GM21360 (cell line): Measurements from ENCODE around the gene EMC1.
"Not testable (repeated sequence)": the region's sequence is repeated elsewhere in the genome, so short reads cannot be mapped to it uniquely, and the experiment has no call there.

Source experiments
- ATAC-seq: cut with Tn5 transposase; IDR thresholded peaks from one replicate; pipeline ENCODE4 v1.9.1; 2021; ENCODE audit warnings: mild to moderate bottlenecking, moderate library complexity; ENCODE audit not compliant: unreplicated experiment

Gene EMC1

DNA sequence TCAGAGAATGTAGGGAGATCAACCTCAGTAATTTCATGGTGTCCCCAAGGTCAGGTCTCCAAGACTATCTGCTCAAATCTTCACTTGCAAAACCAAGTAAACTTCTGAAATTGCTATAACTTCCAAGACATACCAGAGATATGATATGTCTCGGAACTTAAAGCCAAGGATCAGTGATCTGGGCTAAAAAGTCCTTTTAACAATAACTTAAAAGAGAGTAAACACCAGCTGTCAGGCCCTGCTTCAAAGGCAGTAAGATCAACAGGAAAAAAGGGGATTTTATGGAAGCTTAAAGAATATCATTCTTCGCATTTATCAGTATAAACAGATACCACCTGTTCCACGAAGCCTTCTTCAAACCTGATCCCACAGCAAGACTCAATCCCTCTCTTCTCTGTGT is 55.0 kb downstream of the EMC1 start:
- ATAC-seq: no peak

DNA sequence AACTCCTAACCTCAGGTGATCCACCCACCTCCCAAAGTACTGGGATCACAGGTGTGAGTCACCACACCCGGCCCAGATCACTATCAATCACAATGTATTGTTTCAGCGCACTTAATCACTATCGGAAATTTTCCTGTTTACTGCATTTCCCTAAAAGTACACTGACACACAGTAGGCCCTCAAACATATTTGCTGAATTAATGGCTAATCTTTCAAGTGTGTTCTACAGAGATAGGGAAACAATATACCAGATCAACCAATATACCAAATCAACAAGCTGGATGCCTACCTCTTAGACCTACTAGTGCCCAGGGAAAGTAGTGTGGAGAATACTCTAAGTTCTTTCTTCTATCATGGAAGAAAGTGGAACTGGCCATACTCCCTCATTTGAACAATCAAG is 58.3 kb downstream of the EMC1 start:
- ATAC-seq: no peak

DNA sequence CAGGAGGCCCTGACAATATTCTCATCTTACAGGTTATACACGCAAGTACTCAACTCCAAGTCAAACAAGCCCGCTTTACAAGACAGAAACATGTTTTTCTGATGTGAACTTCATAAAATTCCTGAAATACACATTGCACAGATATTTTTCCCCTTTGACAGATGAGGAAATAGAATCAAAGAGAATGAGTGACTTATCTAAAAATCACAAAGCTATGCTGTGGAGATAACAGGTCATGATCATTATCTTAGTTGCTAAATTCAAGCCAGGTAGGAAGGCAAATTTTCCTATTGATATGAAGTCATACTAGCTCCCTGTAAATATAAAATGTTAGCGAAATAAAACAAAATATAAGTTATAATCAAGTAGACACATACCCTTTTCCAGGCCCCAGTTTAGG is 59.5 kb downstream of the EMC1 start:
- no peak for ATAC-seq

DNA sequence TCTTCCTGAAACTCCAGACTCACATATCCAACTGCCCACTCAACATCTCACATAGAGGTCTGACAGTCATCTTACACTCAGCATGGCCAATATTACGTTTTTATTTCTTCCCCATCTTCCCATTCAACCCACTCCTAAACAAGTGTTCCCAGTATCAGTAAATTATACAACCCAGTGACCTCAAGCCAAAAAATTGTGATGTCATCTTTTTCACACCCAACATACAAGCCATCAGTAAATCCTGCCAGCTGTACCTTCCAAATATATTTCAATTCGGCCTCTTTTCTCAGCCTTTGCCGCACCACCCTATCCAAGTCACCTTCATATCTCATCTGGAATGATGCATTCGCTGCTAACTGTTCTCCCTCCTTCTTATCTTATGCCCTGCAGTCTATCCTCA is 60.9 kb downstream of the EMC1 start:
- no peak for ATAC-seq

DNA sequence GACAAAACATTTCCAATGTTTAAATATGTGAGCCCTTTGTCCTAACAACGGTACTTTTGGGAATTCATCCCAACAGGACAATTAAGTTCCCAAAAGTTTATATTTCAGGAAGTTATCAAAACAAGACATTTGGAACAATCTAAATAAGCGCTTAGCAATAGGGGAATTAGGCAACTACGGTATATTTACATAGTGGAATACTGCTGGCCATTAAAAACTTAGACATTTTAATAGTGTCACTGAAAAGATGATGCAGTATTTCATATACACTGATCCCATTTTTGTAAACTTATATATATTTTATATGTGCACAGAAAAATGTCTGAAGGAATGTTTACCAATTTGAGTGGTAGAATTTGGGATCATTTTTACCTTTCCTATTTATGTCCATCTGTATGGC is 62.1 kb downstream of the EMC1 start:
- no peak for ATAC-seq

DNA sequence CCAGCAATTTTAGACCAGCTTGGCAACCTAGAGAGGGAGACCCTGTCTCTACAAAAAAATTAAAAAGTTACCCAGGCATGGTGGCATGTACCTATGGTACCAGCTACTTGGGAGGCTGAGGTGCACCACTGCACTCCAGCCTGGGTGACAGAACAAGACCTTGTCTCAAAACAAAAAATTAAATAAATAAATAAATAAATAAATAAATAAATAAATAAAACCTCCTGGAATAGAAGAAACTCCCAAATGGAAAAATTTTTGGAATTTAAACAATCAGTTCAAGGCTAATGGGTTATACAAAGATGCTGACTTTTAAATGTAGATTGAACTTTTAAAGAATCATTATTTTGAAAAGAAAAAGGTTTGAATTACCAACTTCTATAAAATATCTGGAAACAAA is 63.5 kb downstream of the EMC1 start:
- no peak for ATAC-seq

DNA sequence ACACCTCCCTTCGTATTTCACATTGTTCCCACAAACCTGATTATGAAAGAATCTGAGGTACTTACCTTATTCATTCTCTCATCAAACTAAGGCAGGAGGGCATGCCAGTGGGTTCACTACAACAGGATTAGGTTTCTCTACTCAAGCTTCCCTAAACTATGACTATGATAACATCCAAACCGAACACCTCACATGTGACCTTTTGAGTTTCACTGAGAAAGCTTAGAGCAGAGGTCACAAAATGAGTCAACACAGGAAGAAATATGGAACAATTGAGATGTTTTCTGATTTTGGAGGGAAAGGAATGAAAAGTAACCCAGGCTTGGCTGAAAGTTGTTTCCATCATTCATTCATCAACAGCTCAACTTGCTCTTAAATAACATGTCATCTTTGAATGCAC is 65.3 kb downstream of the EMC1 start:
- ATAC-seq: no peak

DNA sequence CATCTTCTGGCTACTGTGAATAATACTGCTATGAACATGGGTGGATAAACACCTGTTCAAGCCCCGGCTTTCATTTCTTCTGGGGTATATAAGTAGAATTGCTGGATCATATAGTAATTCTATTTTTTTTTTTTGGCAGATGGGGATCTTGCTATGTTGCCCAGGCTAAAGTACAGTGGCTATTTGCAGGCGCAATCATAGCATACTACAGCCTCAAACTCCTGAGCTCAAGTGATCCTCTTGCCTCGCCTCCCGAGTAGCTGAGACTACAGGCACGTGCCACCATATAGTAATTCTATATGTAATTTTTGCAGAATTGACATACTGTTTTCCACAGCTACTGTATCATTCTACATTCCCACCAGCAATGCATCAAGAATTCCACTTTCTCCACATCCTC is 69.1 kb downstream of the EMC1 start:
- ATAC-seq: no peak

DNA sequence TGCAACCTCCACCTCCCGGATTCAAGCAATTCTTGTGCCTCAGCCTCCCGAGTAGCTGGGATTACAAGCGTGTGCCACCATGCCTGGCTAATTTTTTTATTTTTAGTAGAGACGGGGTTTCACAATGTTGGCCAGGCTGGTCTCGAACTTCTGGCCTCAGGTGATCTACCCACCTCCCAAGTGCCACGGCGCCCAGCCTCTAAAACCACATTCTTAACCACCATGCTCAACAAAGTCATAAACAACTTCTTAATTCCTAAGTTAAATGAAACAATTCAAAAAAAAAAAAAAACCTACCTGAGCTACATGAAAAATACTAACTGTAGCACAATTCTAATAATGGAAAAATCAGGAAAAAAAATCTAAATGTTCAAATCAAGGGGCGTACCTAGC is 71.1 kb downstream of the EMC1 start:
- ATAC-seq: not testable (repeated sequence)

DNA sequence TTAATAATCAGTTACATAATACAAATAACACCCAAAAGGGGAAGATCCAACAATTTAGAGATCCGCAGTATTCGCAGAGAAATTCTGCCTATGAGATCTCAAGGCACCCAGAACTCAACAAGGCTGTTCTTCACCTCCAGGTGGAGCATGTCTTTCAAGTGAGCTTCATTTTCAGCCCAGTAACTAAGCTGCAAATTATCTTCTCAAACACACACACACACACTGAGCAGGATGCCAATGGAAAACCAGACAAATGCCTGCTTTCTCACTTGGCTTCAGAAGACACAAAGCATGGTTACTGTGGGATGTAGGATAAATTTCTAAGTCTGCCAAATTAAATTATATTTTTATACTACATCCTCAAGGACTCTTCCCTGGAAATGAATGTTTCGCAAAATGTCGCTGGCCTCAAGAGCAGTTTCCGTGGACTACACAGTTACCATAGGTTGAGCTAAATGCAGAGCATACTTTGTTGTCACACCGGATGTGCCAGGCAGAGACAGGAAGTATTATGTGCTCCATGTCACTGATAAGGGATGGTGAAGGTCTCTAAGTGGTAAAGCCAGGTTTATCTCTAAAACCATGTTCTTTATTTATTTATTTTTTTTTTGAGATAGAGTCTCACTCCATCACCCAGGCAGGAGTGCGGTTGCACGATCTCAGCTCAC is 71.6 kb downstream of the EMC1 start:
- ATAC-seq: no peak

DNA sequence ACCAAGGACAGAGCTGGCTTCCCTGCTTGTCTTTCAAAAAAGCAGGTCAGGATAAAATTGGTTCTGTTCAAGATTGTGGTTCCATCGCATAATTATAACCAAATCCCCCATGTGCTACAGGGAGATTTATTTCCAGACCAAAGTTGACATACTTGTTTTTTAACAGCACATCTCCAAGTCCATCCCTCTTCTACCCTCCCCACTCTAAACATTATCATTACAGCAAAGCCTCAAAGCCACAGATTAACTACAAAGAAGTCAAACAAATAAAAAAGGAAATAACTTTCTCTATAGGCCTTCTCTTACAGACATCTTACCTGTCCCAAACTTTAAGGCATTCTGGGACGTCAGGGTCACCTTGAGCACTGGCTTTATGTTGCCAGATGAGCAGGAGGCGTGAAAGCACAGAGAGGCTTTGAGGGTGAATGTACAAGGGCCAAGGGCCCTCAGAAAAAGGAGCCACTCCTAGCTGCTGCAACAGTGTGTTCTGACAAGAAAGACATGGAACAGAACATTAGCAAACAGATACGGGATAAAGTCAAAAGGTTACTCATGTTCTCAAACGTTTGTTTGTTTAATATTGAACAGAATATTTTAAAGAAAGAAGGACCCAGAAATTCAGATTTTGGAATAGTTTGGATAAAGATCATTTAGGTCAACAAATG is 72.5 kb downstream of the EMC1 start:
- no peak for ATAC-seq

DNA sequence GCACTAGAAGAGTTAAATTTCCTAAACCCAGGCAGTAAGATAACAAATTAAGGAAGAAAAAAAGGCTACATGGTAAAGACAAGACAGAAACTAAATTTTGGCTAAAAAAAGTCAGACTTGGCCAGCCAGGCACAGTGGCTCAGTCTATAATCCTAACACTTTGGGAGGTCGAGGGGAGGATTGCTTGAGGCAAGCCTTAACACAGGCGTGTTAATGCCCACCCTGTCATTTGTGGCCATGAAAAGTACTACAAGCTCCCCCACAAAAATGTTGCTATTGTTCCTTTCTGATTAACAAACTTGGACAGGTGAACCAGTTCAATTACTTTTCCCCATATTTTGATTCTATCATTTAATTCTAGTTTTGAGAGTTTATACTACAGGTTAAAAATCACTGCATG is 73.5 kb downstream of the EMC1 start:
- ATAC-seq: no peak

DNA sequence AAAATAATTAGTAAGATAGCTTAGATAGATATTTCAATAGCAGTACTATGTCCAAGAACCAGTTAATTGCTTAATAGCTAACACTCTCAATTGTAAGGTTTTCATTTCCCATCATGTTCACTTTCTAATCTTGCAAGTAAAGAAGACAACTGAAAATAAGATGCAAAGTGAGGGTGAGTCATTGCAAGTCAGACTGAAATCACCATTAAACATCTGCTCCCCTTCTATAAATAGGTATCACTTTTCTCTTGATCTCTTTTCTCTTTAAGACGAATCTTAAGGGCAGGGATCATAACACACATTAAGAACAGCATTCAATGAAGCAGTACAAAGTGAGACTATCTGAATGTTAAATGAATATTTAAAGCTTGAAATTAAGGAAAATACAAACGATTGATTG is 81.7 kb downstream of the EMC1 start:
- ATAC-seq: no peak

DNA sequence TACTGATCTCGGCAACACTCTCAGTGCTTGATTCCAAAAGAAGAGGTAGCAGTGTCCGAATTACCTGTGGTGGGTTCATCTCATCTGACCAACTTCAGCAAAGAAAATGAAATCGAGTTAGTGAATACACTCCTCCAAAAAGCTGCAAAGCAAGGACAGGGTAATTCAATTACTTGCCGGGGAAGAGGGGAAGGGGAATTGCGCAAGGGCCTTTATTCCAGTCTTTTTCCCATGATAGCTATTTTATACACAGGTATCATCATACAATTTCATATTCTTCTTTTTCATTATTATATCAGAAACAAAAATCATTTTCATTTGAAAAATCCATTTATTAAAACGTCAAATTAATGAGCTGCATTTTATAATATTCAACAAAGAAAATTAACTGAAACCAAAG is 84.2 kb downstream of the EMC1 start:
- no peak for ATAC-seq

DNA sequence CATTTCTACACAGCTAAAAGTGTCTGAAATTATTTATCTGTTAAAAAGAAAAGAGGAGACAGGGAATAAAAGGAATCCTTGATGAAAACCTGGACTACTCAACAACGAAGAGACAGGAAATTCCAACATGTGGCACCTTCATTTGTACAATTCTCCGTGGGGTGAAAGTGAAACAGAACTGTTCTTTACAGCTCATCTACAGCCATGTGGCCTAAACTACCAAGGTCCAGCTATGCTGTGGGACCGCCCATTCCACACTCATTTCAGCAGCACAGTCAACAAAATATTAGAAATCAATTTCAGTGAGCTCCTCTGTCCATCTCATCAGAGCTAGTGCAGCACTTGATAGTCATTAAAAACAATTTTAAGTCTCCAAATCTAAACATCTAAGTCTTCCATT is 85.3 kb downstream of the EMC1 start:
- ATAC-seq: no peak
